ENCODE measurements around the gene FAM187B.
"Not testable (repeated sequence)": the region's sequence is repeated elsewhere in the genome, so short reads cannot be mapped to it uniquely, and the experiment has no call there.

The FAM187B gene

DNA sequence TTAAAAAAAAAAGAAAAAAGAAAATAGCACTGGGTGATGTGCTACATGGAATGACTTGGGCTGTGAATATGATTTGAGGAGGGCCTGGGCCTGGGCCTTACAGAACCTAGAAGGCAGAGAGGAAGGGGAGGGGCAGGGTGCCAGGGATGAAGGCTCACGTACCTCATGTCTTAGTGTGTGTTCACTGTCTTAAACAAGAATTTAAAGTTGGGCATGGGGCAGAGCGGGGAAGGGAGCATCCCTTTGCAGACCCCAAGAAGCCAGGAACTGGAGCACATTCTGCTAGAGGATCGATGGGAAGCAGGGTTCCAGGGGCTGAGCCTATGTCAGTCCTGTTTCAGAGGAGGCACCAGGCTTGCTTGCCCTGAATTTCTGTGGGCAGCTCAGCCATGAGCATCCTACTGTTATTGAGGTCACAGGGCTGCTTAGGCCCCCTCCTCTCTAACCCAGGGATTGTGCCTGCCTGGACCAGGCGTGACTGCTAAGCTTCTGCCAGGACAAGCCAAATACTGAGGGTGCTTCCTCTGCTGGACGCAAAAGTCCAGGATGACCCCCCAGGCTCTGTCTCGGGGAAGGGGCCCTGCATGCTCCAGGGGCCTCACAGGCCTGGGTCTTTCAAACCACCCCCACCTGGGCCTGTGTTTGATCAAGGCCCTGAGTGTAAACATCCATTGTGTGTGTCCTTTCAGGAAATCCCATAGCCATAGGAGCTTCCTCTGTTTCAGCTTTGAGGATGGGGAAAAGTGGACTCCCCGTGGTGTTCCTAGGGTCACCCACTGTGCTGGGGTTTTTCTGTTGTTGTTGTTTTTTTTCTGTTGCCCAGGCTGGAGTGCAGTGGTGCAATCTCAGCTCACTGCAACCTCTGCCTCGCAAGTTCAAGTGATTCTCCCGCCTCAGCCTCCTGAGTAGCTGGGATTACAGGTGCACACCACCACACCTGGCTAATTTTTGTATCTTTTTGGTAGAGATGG is 25.1 kb upstream of the FAM187B start:
- Mint-ChIP-seq H3K27ac (no peak overlapping the region), H3K27me3 (peaks cover 0 to 21% of the 10 kb centered on the region in 2 donors), H3K4me3 (no peak overlapping the region), H3K4me1 (ENCODE audit: low read depth in 2 of 2) (peaks cover 20 to 38% of the 10 kb centered on the region in 2 donors), H3K9me3 (no peaks in the 10 kb centered on the region), H3K36me3 (ENCODE audit: insufficient read depth) (peaks cover 41% of the 10 kb centered on the region)
- DNase-seq (no peak), ATAC-seq (replicated peaks) (no peak)

DNA sequence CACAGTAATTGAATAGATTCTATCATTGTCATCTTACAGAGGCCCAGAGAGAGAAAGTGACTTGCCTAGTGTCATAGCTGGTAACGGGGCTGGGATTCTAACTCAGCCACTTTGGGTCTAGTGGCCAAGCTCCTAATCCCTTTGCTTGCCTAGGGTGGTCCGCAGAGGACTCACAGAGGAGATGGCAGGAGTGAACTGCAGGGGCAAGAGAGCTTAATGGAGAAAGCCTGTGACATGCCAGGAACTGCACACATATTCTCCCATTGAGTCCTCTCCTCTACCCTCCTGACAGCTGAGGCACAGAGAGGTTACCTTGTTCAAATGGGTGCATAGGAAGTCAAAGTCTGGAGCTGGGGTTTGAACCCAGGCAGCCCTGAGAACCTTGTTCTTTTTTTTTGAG is 22.9 kb upstream of the FAM187B start:
- no peak for DNase-seq
- peaks cover 38% of the 10 kb centered on the region for H3K36me3 Mint-ChIP-seq (ENCODE audit: insufficient read depth)
- no peak overlapping the region for H3K27ac Mint-ChIP-seq
- peak overlapping the region in 1 of 2 donors; percentile 92 for H3K4me3 Mint-ChIP-seq
- peaks cover 26 to 35% of the 10 kb centered on the region in 2 donors for H3K4me1 Mint-ChIP-seq (ENCODE audit: low read depth in 2 of 2)
- H3K9me3 Mint-ChIP-seq = no peaks in the 10 kb centered on the region
- peaks cover 6 to 21% of the 10 kb centered on the region in 2 donors for H3K27me3 Mint-ChIP-seq
- ATAC-seq (replicated peaks) = no peak

DNA sequence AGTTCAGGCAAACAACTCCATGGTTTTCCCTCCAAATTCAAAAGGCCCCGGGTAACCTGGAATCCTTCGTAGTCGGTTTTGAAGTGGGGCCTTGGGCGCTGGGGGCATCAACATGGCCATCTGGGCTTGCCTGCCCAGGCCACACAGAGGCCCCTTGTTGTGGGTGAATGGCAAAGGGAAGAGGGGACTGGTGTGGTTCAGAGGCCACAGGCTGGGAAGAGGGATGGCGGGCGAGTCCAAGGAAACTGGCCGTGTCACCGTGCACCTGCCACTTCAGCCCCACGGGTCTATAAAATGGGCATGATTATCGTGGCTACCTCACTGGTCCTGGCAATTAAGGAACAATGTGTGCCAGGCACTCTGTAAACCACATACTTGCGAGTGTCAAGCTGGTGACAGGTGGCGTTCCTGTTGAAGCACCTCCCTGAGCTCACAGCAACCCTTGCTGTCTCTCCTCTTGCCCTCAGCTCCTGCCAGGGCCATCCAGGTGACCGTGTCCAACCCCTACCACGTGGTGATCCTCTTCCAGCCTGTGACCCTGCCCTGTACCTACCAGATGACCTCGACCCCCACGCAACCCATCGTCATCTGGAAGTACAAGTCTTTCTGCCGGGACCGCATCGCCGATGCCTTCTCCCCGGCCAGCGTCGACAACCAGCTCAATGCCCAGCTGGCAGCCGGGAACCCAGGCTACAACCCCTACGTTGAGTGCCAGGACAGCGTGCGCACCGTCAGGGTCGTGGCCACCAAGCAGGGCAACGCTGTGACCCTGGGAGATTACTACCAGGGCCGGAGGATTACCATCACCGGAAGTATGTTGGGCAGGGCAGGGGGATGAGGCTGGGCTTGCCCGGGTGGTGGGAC is 21.5 kb upstream of the FAM187B start:
- ATAC-seq (replicated peaks) = no peak
- Mint-ChIP-seq H3K4me1 (ENCODE audit: low read depth in 2 of 2) (peaks cover 25 to 34% of the 10 kb centered on the region in 2 donors), H3K27me3 (peaks cover 11 to 21% of the 10 kb centered on the region in 2 donors), H3K4me3 (peak overlapping the region; percentile 89 to 92), H3K27ac (peak overlapping the region; percentile 75 to 95), H3K36me3 (ENCODE audit: insufficient read depth) (peaks cover 35% of the 10 kb centered on the region), H3K9me3 (no peaks in the 10 kb centered on the region)
- DNase-seq = no peak

- no peak for ATAC-seq (replicated peaks)
- Mint-ChIP-seq H3K27me3 (peaks cover 11 to 27% of the 10 kb centered on the region in 2 donors), H3K9me3 (no peaks in the 10 kb centered on the region), H3K27ac (peak overlapping the region; percentile 94 to 95), H3K36me3 (ENCODE audit: insufficient read depth) (peaks cover 31% of the 10 kb centered on the region), H3K4me3 (peak overlapping the region; percentile 89 to 92), H3K4me1 (ENCODE audit: low read depth in 2 of 2) (peaks cover 25 to 27% of the 10 kb centered on the region in 2 donors)
- no peak for DNase-seq
These were observed 20.8 kb upstream of the FAM187B start for GRCh38 chr19:35249146-35249847.

GRCh38 chr19:35248310-35249145 is 20.0 kb upstream of the FAM187B start, which contains the start of gene LSR:
TSS of gene LSR (plus strand) at chr19:35249002. CDS start at chr19:35249023, 21 bp downstream.
- DNase-seq (peak; percentile 65 to 68 (median 68)), ATAC-seq (replicated peaks) (peak; percentile 88)
- Mint-ChIP-seq H3K4me1 (ENCODE audit: low read depth in 2 of 2) (peaks cover 25 to 27% of the 10 kb centered on the region in 2 donors), H3K4me3 (peak within 1 kb of the TSS; percentile 89 to 92), H3K27ac (peak within 1 kb of the TSS; percentile 94 to 95), H3K36me3 (ENCODE audit: insufficient read depth) (peaks cover 27% of the 10 kb centered on the region), H3K9me3 (no peaks in the 10 kb centered on the region), H3K27me3 (peaks cover 16 to 27% of the 10 kb centered on the region in 2 donors)

- peaks cover 18% of the 10 kb centered on the region for H3K36me3 Mint-ChIP-seq (ENCODE audit: insufficient read depth)
These were observed 19.2 kb upstream of the FAM187B start for GRCh38 chr19:35247526-35248309.

GRCh38 chr19:35246466-35247092 is 18.0 kb upstream of the FAM187B start:
- H3K36me3 Mint-ChIP-seq (ENCODE audit: insufficient read depth) = peaks cover 12% of the 10 kb centered on the region
- H3K27me3 Mint-ChIP-seq = peaks cover 24 to 27% of the 10 kb centered on the region in 2 donors
- no peaks in the 10 kb centered on the region for H3K9me3 Mint-ChIP-seq
- DNase-seq (no peak), ATAC-seq (replicated peaks) (no peak)
- no peak overlapping the region for H3K27ac Mint-ChIP-seq
- H3K4me3 Mint-ChIP-seq = peak overlapping the region; percentile 89 to 92
- H3K4me1 Mint-ChIP-seq (ENCODE audit: low read depth in 2 of 2) = peaks cover 25% of the 10 kb centered on the region in 2 donors

More at GRCh38 chr19:35247526-35248309, 19.2 kb upstream of the FAM187B start:
- Mint-ChIP-seq H3K4me3 (peak overlapping the region; percentile 89 to 92), H3K9me3 (no peaks in the 10 kb centered on the region), H3K4me1 (ENCODE audit: low read depth in 2 of 2) (peaks cover 25% of the 10 kb centered on the region in 2 donors), H3K27ac (peak overlapping the region; percentile 94 to 95), H3K27me3 (peaks cover 20 to 27% of the 10 kb centered on the region in 2 donors)
- ATAC-seq (replicated peaks) (peak; percentile 37), DNase-seq (peak in 2 of 3 experiments; percentile 26 to 33)

DNA sequence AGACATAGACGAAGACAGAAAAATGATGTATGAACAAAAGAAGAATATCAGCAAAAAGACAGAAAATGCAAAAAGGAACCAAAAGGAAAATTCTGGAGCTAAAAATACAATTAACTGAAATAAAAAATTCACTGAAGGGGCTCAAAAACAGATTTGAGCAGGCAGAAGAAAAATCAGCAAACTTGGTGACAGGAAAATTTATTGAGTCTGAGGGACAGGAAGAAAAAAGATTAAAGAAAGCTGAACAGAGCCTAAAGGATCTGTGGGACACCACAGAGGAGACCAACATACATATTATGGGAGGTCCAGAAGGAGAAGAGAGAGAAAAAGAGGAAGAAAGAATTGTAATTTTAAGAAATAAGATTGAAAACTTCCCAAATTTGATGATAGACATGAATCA is 12.9 kb upstream of the FAM187B start:
- H3K27ac Mint-ChIP-seq = peak overlapping the region in 1 of 2 donors; percentile 20
- no peak for ATAC-seq (replicated peaks)

GRCh38 chr19:35240327-35240726 is 11.8 kb upstream of the FAM187B start:
- H3K27me3 Mint-ChIP-seq = peaks cover 6 to 21% of the 10 kb centered on the region in 2 donors
- no peaks in the 10 kb centered on the region for H3K36me3 Mint-ChIP-seq (ENCODE audit: insufficient read depth)
- H3K9me3 Mint-ChIP-seq = peaks cover 0 to 3% of the 10 kb centered on the region in 2 donors
- peak overlapping the region; percentile 39 to 61 for H3K4me3 Mint-ChIP-seq
- H3K4me1 Mint-ChIP-seq (ENCODE audit: low read depth in 2 of 2) = peaks cover 14 to 19% of the 10 kb centered on the region in 2 donors
- DNase-seq = peak in 2 of 3 experiments; percentile 15 to 16
- H3K27ac Mint-ChIP-seq = peak overlapping the region; percentile 91 to 95
- ATAC-seq (replicated peaks) = peak; percentile 95

More for the DNA sequence above, 12.9 kb upstream of the FAM187B start:
- no peaks in the 10 kb centered on the region for H3K36me3 Mint-ChIP-seq (ENCODE audit: insufficient read depth)
- H3K4me1 Mint-ChIP-seq (ENCODE audit: low read depth in 2 of 2) = peaks cover 14 to 18% of the 10 kb centered on the region in 2 donors
- no peak for DNase-seq
- H3K9me3 Mint-ChIP-seq = peaks cover 0 to 3% of the 10 kb centered on the region in 2 donors
- peak overlapping the region in 1 of 2 donors; percentile 39 for H3K4me3 Mint-ChIP-seq
- H3K27me3 Mint-ChIP-seq = peaks cover 6 to 26% of the 10 kb centered on the region in 2 donors

DNA sequence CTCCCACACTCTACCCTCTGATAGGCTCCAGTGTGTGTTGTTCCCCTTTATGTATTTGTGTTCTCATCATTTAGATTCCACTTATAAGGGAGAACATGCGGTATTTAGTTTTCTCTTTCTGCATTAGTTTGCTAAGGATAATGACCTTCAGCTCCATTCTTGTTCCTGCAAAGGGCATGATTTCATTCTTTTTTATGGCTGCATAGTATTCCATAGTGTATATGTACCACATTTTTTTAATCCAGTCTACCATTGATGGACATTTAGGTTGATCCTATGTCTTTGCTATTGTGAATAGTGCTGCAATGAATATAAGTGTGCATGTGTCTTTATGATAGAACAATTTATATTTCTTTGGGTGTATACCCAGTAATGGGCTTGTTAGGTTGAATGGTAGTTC is 11.1 kb upstream of the FAM187B start:
- DNase-seq; ATAC-seq (replicated peaks); H3K9me3 Mint-ChIP-seq; H3K36me3 Mint-ChIP-seq (ENCODE audit: insufficient read depth): not testable (repeated sequence)
- Mint-ChIP-seq H3K27me3 (peaks cover 2 to 21% of the 10 kb centered on the region in 2 donors), H3K27ac (peak overlapping the region; percentile 91 to 95), H3K4me3 (peak overlapping the region; percentile 39 to 61), H3K4me1 (ENCODE audit: low read depth in 2 of 2) (peaks cover 14 to 19% of the 10 kb centered on the region in 2 donors)

Measured in effector memory CD8-positive, alpha-beta T cell (primary cell).